Cardiac atrium fibroblast (primary cell): ENCODE results near the gene MSANTD3. TPM values are rescaled to one million over a fixed set of nuclear protein-coding genes. Genes with fewer than 3 reads are reported as not detected.

ENCODE experiments used
- total RNA-seq: library from RNA; depleted of rRNA; stranded (reverse); fragments of >200 nt; gene quantifications from 2 replicates; pipeline ENCODE4 v1.2.3, GENCODE V29; 2015

The MSANTD3 gene
- 35.9 and 47.0 TPM in 2 replicates for total RNA-seq

GRCh38 chr9:100426530-100427365 lies at the start of gene MSANTD3:
MSANTD3 (plus strand) TSS chr9:100427143; CDS start chr9:100441939, 14,796 bp downstream.

GRCh38 chr9:100472788-100473275 lies 45.9 kb downstream of the MSANTD3 start, which contains the start of gene TMEFF1:
TMEFF1 (plus strand) TSS chr9:100473149; CDS start chr9:100473545, 396 bp downstream.

Other genes with a start within 250 kb of the MSANTD3 start
- 21.4 and 22.2 TPM in 2 replicates for gene TEX10, start 74.2 kb upstream of the MSANTD3 start, total RNA-seq
- gene TMEFF1, start 46.0 kb downstream of the MSANTD3 start, total RNA-seq = 0.36 and 2.9 TPM in 2 replicates
- 0.18 TPM in 1 of 2 replicates, not detected in the other for gene CAVIN4, start 150.9 kb downstream of the MSANTD3 start, total RNA-seq